HTERT RPE-1 (cell line): Measurements from ENCODE around the gene COBLL1.
"Not testable (repeated sequence)": the region's sequence is repeated elsewhere in the genome, so short reads cannot be mapped to it uniquely, and the experiment has no call there.

Experiments
- in situ Hi-C: fragments of 300-500 bp; cut with MboI; formaldehyde crosslinking; loops from 4 replicates; pipeline ENCODE4 v1.14.3; 2020; ENCODE audit warnings: low sequenced_read_pairs

COBLL1 gene

DNA sequence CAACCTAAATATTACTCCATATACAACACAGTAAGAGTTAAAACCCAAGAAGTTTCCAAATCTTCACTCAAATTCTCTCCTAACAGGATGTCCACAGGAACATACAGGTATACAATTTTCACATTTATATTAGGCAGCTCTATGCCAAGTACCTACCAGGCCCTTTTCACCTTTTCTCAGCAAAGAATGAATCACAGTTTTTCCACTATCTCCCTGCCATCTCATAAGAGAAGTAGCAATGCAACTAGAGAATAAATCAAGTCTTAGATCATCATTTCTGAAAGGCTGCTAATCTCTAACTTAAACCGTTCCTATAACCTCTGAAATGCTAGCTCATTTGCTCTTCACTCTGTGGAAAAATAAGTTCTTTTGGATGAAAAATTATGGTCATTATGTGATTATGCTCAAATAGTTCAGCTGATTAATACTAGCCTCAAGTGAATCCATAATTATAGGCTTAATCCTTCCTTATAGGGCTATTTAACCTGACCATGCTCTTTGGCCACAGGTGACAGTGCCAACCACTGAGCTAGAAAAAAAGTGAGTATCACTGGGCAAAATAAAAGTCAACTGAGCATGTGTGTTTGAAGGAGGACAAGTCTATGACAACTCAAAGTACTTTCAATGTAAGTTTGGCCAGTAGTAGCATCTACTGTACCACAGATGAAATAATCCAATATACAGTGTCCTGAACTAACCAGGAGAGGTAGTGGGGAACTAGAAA lies 79.7 kb downstream of the COBLL1 start:
- in situ Hi-C loops = no loop called here

DNA sequence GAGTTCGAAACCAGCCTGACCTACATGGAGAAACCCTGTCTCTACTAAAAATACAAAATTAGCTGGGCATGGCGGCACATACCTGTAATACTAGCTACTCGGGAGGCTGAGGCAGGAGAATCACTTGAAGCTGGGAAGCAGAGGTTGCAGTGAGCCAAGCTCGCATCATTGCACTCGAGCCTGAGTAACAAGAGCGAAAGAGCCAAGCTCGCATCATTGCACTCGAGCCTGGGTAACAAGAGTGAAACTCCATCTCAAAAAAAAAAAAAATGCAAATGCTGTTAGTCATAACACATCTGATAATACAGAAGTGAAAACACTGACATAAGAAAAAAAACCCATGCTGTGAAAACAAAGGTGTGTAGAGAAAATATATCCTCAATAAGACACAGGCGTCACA lies 80.4 kb downstream of the COBLL1 start:
- in situ Hi-C loops = not testable (repeated sequence)

GRCh38 chr2:164760179-164760578 lies 81.4 kb downstream of the COBLL1 start:
- in situ Hi-C loops = no loop called here

GRCh38 chr2:164757934-164758695 lies 83.5 kb downstream of the COBLL1 start:
- in situ Hi-C loops = no loop called here

DNA sequence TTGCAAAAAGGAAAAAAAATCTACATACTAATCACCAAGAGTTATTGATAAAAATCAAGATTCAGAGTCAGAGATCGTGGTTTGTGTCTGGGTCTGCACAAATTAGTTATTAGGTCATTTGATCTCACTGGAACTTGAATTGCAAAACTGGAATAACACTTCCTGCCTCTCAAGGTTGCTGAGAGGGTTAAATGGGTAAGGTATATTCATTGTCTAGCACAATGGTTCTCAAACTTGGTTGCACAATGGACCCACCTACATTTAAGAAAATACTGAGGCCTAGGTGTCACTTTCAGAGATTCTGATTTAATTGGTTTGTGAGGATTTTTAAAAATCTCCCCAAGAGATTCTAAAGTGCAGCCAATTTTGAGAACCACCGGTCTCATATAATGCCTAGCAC lies 84.8 kb downstream of the COBLL1 start:
- in situ Hi-C loops = no loop called here

GRCh38 chr2:164755952-164756351 lies 85.7 kb downstream of the COBLL1 start:
- in situ Hi-C loops = no loop called here

- in situ Hi-C loops = no loop called here
These were observed 87.2 kb downstream of the COBLL1 start for GRCh38 chr2:164754157-164755093.

DNA sequence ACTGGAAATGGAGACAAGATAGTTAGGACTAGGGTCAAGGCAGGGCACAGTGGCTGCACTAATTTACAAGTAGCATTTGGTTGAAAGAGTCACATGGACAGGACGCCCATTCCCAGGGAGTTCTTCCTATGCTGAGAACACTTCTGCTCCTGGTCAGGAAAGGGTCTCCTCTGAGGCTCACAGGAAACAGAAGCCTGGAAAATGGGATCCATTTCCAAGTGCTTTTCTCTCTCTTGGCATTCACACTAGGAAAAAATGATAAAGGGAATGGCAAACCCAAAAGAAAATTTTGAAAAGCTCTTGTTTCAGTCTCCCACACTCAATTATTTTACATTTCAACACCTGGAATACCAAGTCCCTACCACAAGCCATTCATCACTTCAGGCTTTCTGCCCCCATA lies 88.7 kb downstream of the COBLL1 start:
- in situ Hi-C loops = no loop called here

GRCh38 chr2:164747783-164748433 lies 93.7 kb downstream of the COBLL1 start:
- in situ Hi-C loops = no loop called here

DNA sequence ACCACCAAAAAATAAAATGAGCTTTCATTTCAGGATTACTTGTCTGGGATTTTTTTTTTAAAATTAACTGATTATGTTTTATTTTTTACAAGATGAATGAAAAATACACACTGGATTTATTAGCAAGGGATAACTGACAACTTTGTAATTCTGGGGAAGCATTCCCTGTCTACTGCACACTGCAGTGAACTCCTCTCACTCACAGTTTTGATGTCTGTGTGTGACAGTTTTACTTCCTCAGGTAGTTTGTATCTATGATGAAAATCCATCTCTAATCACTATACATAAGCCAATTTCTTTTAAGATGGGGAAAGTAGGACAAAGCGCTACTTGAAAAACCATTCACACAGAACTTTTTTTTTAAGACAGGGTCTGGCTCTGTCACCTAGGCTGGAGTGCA lies 94.5 kb downstream of the COBLL1 start:
- in situ Hi-C loops = no loop called here

- in situ Hi-C loops = no loop called here
These were observed 94.9 kb downstream of the COBLL1 start for GRCh38 chr2:164746713-164747112.

GRCh38 chr2:164745012-164745797 lies 96.4 kb downstream of the COBLL1 start:
- in situ Hi-C loops = no loop called here

DNA sequence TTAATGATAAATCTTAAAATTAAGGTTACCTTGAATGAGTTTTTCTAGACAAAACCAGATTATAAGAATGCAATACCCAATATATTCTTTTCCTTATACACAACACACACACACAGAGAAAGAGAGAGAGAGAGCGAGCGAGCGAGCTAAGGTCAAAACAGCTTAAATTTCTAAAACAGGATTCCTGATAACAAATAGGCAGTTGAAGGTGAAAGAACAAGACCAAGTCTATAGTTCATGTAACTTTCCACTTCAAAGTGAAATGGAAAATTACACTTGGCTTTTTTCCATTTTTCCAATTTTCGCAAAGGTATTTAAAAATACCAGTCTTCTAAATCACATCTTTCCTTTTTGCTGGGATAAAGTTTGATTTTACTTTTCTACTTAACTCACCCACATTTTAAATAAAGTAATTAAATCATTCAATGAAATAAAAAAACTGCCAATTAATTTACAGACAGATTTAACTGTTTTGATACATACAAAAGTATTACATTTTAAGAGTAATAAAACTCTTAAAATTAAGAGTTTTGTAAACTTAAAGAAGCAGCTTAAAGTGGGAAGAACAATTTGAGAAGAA lies 98.8 kb downstream of the COBLL1 start:
- in situ Hi-C loops = no loop called here

GRCh38 chr2:164739966-164740365 lies 101.7 kb downstream of the COBLL1 start:
- in situ Hi-C loops = no loop called here

- in situ Hi-C loops = no loop called here
These were observed 104.0 kb downstream of the COBLL1 start for GRCh38 chr2:164737612-164738081.

DNA sequence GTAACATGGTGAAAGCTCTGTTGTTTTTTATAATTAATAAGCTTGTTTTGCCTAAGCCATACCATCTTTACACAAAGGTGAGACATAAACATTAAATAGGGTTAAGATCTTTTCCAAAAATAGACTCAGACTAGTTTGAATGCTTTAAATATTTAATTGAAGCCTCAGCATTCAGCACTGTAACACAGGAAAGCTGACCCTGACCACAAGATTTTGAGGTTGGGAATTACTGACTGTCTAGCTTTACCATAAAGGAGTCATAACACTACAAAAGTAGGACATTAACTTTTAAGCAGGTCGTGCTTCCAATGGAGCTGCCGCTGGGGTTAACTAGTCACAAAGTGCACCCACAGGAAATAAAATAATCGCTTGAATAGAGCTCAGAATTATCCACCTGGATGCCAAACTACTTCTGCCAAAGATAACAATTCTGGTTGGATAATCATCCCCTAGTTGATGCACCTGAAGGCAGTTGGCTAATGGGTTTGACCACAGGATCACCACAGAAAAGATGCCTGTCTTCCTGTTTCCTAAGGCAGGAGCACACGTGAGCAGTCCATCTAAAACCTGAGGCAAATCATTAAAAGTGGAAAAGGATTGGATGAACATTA lies 106.2 kb downstream of the COBLL1 start:
- in situ Hi-C loops = no loop called here

- in situ Hi-C loops = no loop called here
These were observed 107.4 kb downstream of the COBLL1 start for GRCh38 chr2:164734196-164734595.

GRCh38 chr2:164725542-164725941 lies 116.1 kb downstream of the COBLL1 start:
- in situ Hi-C loops = no loop called here
